Panc1 (cell line): Measurements from ENCODE around the gene BTBD1.

ENCODE experiments used
- CTCF ChIP-seq: fragments of 450-650 bp; IDR thresholded peaks from 2 replicates; pipeline ENCODE4 v1.5.1; 2017; ENCODE audit warnings: mild to moderate bottlenecking
- SIN3A ChIP-seq: IDR thresholded peaks from 2 replicates; pipeline ENCODE4 v1.6.1; 2012; ENCODE audit warnings: low read depth, mild to moderate bottlenecking, low read length, moderate library complexity, borderline replicate concordance; ENCODE audit not compliant: insufficient read depth

GRCh38 chr15:83063551-83063950 lies 3.5 kb downstream of the BTBD1 start:
- no peak for TF ChIP-seq CTCF
- TF ChIP-seq SIN3A = no peak
